Measurements from ENCODE around the gene STARD13.
"Not testable (repeated sequence)": the region's sequence is repeated elsewhere in the genome, so short reads cannot be mapped to it uniquely, and the experiment has no call there.

The STARD13 gene

GRCh38 chr13:33174491-33174890 lies 111.1 kb downstream of the STARD13 start:
- Mint-ChIP-seq H3K4me1 (ENCODE audit: low read depth) (no peaks in the 10 kb centered on the region), H3K27me3 (ENCODE audit: low read depth) (peaks cover 2% of the 10 kb centered on the region), H3K9me3 (no peaks in the 10 kb centered on the region), H3K36me3 (ENCODE audit: low read depth) (no peaks in the 10 kb centered on the region), H3K4me3 (no peak overlapping the region), H3K27ac (no peak overlapping the region)

- no peaks in the 10 kb centered on the region for H3K4me1 Mint-ChIP-seq (ENCODE audit: low read depth)
- H3K27me3 Mint-ChIP-seq (ENCODE audit: low read depth) = peaks cover 4% of the 10 kb centered on the region
- H3K27ac Mint-ChIP-seq = no peak overlapping the region
- H3K9me3 Mint-ChIP-seq = no peaks in the 10 kb centered on the region
- no peaks in the 10 kb centered on the region for H3K36me3 Mint-ChIP-seq (ENCODE audit: low read depth)
- H3K4me3 Mint-ChIP-seq = no peak overlapping the region
Measured at GRCh38 chr13:33172911-33173310, 112.6 kb downstream of the STARD13 start.

- Mint-ChIP-seq H3K4me3 (no peak overlapping the region), H3K9me3 (no peaks in the 10 kb centered on the region), H3K4me1 (ENCODE audit: low read depth) (no peaks in the 10 kb centered on the region), H3K27me3 (ENCODE audit: low read depth) (peaks cover 4% of the 10 kb centered on the region), H3K27ac (no peak overlapping the region), H3K36me3 (ENCODE audit: low read depth) (no peaks in the 10 kb centered on the region)
Measured at GRCh38 chr13:33172400-33172799, 113.2 kb downstream of the STARD13 start.

GRCh38 chr13:33169273-33169980 lies 116.1 kb downstream of the STARD13 start:
- Mint-ChIP-seq H3K27ac (no peak overlapping the region), H3K27me3 (ENCODE audit: low read depth) (peaks cover 4% of the 10 kb centered on the region), H3K4me3 (no peak overlapping the region), H3K4me1 (ENCODE audit: low read depth) (no peaks in the 10 kb centered on the region), H3K9me3 (peaks cover 3% of the 10 kb centered on the region), H3K36me3 (ENCODE audit: low read depth) (no peaks in the 10 kb centered on the region)

- Mint-ChIP-seq H3K27ac (no peak overlapping the region), H3K9me3 (peaks cover 4% of the 10 kb centered on the region), H3K4me3 (no peak overlapping the region)
Measured at GRCh38 chr13:33168321-33168960, 117.1 kb downstream of the STARD13 start.

GRCh38 chr13:33167491-33167890 lies 118.1 kb downstream of the STARD13 start:
- no peaks in the 10 kb centered on the region for H3K4me1 Mint-ChIP-seq (ENCODE audit: low read depth)
- no peak overlapping the region for H3K4me3 Mint-ChIP-seq
- H3K27ac Mint-ChIP-seq = no peak overlapping the region
- peaks cover 4% of the 10 kb centered on the region for H3K27me3 Mint-ChIP-seq (ENCODE audit: low read depth)
- H3K9me3 Mint-ChIP-seq = peaks cover 11% of the 10 kb centered on the region
- H3K36me3 Mint-ChIP-seq (ENCODE audit: low read depth) = peaks cover 8% of the 10 kb centered on the region

More at GRCh38 chr13:33168321-33168960, 117.1 kb downstream of the STARD13 start:
- Mint-ChIP-seq H3K36me3 (ENCODE audit: low read depth) (peaks cover 3% of the 10 kb centered on the region), H3K4me1 (ENCODE audit: low read depth) (no peaks in the 10 kb centered on the region), H3K27me3 (ENCODE audit: low read depth) (peaks cover 4% of the 10 kb centered on the region)

GRCh38 chr13:33165787-33166186 lies 119.8 kb downstream of the STARD13 start:
- Mint-ChIP-seq H3K9me3 (peaks cover 20% of the 10 kb centered on the region), H3K36me3 (ENCODE audit: low read depth) (peaks cover 11% of the 10 kb centered on the region), H3K27ac (no peak overlapping the region), H3K4me3 (no peak overlapping the region), H3K4me1 (ENCODE audit: low read depth) (no peaks in the 10 kb centered on the region), H3K27me3 (ENCODE audit: low read depth) (peaks cover 4% of the 10 kb centered on the region)

- peaks cover 20% of the 10 kb centered on the region for H3K9me3 Mint-ChIP-seq
- no peak overlapping the region for H3K4me3 Mint-ChIP-seq
- H3K27me3 Mint-ChIP-seq (ENCODE audit: low read depth) = peaks cover under 1% of the 10 kb centered on the region
- no peak overlapping the region for H3K27ac Mint-ChIP-seq
- H3K36me3 Mint-ChIP-seq (ENCODE audit: low read depth) = peaks cover 11% of the 10 kb centered on the region
- no peaks in the 10 kb centered on the region for H3K4me1 Mint-ChIP-seq (ENCODE audit: low read depth)
Measured at GRCh38 chr13:33164331-33164730, 121.2 kb downstream of the STARD13 start.

- not testable (repeated sequence) for H3K4me3 Mint-ChIP-seq; H3K4me1 Mint-ChIP-seq (ENCODE audit: low read depth); H3K27ac Mint-ChIP-seq; H3K27me3 Mint-ChIP-seq (ENCODE audit: low read depth)
- H3K9me3 Mint-ChIP-seq = peaks cover 20% of the 10 kb centered on the region
- peaks cover 11% of the 10 kb centered on the region for H3K36me3 Mint-ChIP-seq (ENCODE audit: low read depth)
Measured at GRCh38 chr13:33162725-33163124, 122.8 kb downstream of the STARD13 start.

- Mint-ChIP-seq H3K27me3 (ENCODE audit: low read depth) (no peaks in the 10 kb centered on the region), H3K27ac (no peak overlapping the region), H3K9me3 (peaks cover 16% of the 10 kb centered on the region), H3K36me3 (ENCODE audit: low read depth) (peaks cover 9% of the 10 kb centered on the region), H3K4me3 (no peak overlapping the region), H3K4me1 (ENCODE audit: low read depth) (no peaks in the 10 kb centered on the region)
Measured at GRCh38 chr13:33158816-33159215, 126.7 kb downstream of the STARD13 start.

GRCh38 chr13:33158271-33158670 lies 127.3 kb downstream of the STARD13 start:
- Mint-ChIP-seq H3K9me3 (peaks cover 16% of the 10 kb centered on the region), H3K27ac (no peak overlapping the region)

GRCh38 chr13:33154911-33155310 lies 130.6 kb downstream of the STARD13 start:
- Mint-ChIP-seq H3K27ac (peak overlapping the region; percentile 60), H3K36me3 (ENCODE audit: low read depth) (peaks cover 8% of the 10 kb centered on the region), H3K4me1 (ENCODE audit: low read depth) (no peaks in the 10 kb centered on the region), H3K9me3 (no peaks in the 10 kb centered on the region), H3K27me3 (ENCODE audit: low read depth) (no peaks in the 10 kb centered on the region), H3K4me3 (no peak overlapping the region)

More at GRCh38 chr13:33158271-33158670, 127.3 kb downstream of the STARD13 start:
- H3K36me3 Mint-ChIP-seq (ENCODE audit: low read depth) = peaks cover 8% of the 10 kb centered on the region
- H3K4me1 Mint-ChIP-seq (ENCODE audit: low read depth) = no peaks in the 10 kb centered on the region
- no peaks in the 10 kb centered on the region for H3K27me3 Mint-ChIP-seq (ENCODE audit: low read depth)
- H3K4me3 Mint-ChIP-seq = no peak overlapping the region

- Mint-ChIP-seq H3K4me3 (no peak overlapping the region), H3K9me3 (peaks cover 5% of the 10 kb centered on the region), H3K36me3 (ENCODE audit: low read depth) (peaks cover 8% of the 10 kb centered on the region), H3K4me1 (ENCODE audit: low read depth) (no peaks in the 10 kb centered on the region), H3K27me3 (ENCODE audit: low read depth) (no peaks in the 10 kb centered on the region), H3K27ac (no peak overlapping the region)
Measured at GRCh38 chr13:33153421-33154404, 131.8 kb downstream of the STARD13 start.

- H3K36me3 Mint-ChIP-seq (ENCODE audit: low read depth) = peaks cover 15% of the 10 kb centered on the region
- no peak overlapping the region for H3K4me3 Mint-ChIP-seq
- no peak overlapping the region for H3K27ac Mint-ChIP-seq
Measured at GRCh38 chr13:33152389-33152788, 133.2 kb downstream of the STARD13 start.

More at GRCh38 chr13:33152389-33152788, 133.2 kb downstream of the STARD13 start:
- H3K9me3 Mint-ChIP-seq = peaks cover 10% of the 10 kb centered on the region
- H3K27me3 Mint-ChIP-seq (ENCODE audit: low read depth) = no peaks in the 10 kb centered on the region
- H3K4me1 Mint-ChIP-seq (ENCODE audit: low read depth) = peaks cover 4% of the 10 kb centered on the region

Measured in T-helper 1 cell treated with Interleukin-12 subunit alpha and Interleukin-12 subunit beta and Interleukin-4 antibody, amounts not matched to agents 30 μg/mL and 1 μg/mL, for 36 hours (primary cell).